Fibroblast of peridontal ligament (primary cell): ENCODE data around the gene MPDU1.
A peak's percentile ranks its signal among the peaks of the same experiment; 100 is the strongest.
"Not testable (repeated sequence)": the region's sequence is repeated elsewhere in the genome, so short reads cannot be mapped to it uniquely, and the experiment has no call there.

Source experiments
- DNase-seq: peaks from one replicate; pipeline ENCODE4 v3.0.0-alpha.2; 2010; ENCODE audit errors: extremely low read depth

The MPDU1 gene

GRCh38 chr17:7580604-7581575, 2.8 kb upstream of the MPDU1 start:
- DNase-seq = no peak

DNA sequence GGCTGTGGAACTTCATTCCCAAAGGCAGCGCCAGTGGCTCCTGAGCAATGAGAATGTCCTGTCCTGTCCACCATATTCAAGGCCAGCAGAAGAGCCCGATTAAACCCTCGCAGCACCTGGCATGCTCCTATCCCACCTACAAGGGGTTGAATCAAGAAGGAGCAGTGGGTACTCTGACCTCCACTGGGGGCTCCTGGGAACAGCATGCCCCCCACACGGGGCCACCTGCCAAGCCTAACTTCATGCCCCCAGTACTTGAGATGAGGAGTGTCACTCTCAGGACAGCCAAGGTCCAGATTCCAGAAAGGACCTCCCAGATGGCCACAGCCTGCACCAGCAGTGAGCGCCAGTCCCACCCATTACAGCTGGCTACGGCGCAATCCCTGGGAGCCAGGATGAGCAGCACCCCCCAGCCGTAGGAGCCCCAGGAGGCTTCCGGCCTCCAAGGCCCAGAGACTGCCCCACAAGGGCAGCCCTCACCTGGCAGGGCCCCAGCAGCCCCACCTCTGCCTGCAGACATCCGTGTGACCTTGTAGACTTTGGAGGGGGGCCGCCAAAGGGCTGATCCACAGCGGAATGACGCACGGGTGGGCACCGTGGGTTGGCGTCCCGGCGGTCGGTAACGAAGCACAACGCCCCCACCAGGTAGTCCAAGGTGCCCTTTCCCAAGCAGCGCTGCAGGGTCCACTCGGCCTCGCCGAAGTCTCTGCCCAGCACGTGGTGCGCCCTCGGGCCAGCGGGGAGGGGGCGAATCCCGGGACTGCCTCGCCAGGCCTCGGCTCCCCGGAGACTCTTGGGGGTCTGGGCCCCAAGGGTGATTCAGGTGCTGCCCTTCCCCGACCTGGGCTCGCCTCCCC, 1.0 kb upstream of the MPDU1 start:
- no peak for DNase-seq

DNA sequence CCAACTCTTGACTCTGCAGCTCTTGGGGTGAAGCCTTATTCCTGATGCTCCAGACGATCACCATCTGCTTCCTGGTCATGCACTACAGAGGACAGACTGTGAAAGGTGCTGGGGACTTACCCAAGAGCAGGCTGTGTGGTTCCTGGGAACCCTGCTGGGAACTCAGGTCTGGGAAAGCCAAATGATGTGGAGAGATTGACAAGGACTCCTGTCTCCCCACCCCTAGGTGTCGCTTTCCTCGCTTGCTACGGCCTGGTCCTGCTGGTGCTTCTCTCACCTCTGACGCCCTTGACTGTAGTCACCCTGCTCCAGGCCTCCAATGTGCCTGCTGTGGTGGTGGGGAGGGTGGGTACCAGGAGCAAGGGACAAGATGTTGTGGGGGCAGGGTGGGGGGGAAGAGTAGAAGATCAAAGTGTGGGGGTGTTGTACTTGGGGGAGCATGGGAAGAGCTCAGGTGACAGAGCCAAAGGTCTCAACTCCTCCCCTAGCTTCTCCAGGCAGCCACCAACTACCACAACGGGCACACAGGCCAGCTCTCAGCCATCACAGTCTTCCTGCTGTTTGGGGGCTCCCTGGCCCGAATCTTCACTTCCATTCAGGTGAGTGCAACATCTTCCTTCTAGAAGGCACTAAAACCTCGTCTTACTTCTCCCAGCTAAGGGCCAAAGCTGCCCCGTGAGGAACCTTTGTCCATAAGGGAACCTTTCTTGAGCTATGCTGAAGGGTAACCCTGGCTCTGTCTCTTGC, 3.2 kb downstream of the MPDU1 start:
- DNase-seq = no peak

GRCh38 chr17:7587420-7588151, 3.9 kb downstream of the MPDU1 start:
- peak; percentile 97 for DNase-seq

GRCh38 chr17:7588553-7589203, 5.0 kb downstream of the MPDU1 start:
- no peak for DNase-seq

DNA sequence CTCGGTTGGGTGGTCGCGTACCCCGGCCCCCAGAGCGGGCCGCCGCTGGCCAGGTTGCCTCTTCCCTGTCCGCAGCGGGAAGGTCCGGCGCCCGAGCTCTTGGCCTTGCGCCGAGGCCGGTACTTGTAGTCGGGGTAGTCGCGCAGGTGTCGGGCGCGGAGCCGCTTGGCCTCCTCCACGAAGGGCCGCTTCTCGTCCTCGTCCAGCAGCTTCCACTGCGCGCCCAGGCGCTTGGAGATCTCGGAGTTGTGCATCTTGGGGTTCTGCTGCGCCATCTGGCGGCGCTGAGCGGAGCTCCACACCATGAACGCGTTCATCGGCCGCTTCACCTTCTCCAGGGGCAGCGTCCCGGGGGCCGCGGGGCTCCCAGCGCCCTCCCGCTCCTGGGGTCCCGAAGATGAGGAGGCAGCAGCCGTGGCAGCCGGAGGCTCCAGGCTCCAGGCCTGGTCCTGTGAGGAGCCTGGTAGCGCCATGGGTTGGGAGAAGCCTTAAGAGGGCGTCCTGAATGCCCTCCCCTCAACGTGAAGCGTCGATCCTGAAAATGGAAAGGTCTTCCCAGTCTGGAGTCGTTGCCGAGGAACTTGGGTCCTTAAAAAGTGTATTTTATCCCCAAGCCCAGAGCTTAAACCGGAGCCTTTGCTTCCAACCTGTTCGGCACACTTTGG, 5.7 kb downstream of the MPDU1 start:
- DNase-seq = peak; percentile 88

GRCh38 chr17:7589891-7590691, 6.4 kb downstream of the MPDU1 start, which contains the start of gene SOX15:
TSS of gene SOX15 (minus strand) at chr17:7590094. CDS start at chr17:7589676, 418 bp downstream.
- DNase-seq = no peak

GRCh38 chr17:7590743-7591142, 7.1 kb downstream of the MPDU1 start:
- peak; percentile 40 for DNase-seq

GRCh38 chr17:7591596-7591995, 7.9 kb downstream of the MPDU1 start:
- DNase-seq = no peak

- no peak for DNase-seq
These were observed 8.9 kb downstream of the MPDU1 start for GRCh38 chr17:7592422-7593021.

DNA sequence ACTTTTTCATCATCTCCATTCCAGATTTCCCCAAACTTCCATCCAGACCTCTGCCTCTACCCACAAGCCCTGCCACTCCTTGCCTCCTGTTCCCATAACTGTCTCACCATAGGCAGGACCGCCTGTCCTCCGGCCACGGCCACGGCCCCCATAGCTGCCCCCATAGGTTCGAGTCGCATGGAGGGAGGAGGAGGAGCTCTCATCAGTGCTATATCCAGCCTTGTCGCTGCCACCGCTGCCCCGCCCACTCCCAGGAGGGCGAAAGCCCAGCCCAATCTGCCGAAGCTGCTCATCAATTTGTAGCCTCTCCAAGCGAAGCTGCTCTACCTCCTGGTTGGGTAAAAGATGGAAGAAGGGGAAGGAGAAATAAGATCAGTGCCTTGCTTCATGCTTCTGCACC, 9.6 kb downstream of the MPDU1 start:
- no peak for DNase-seq

GRCh38 chr17:7597561-7597960, 13.9 kb downstream of the MPDU1 start:
- DNase-seq = not testable (repeated sequence)

GRCh38 chr17:7606280-7606679, 22.6 kb downstream of the MPDU1 start:
- no peak for DNase-seq

DNA sequence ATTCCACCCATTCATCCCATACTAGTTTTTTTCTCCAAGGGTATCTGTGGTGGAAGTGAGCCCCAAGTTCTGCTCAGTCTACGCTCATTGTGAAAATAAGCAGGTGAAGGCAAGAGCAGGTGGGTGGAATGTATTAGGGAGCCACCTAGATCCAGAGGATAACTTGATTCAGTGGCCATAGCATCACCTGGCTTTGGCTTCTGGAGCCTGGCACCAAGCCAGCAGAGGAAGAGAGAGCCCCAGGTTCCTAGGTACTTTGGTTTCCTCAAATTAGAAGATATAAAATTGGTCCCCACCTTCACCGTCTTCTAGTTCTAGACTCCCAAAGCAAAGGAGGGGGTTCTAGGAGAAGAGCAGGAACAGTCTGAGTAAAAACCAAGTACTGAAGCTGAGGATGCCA, 27.0 kb downstream of the MPDU1 start:
- DNase-seq = no peak

DNA sequence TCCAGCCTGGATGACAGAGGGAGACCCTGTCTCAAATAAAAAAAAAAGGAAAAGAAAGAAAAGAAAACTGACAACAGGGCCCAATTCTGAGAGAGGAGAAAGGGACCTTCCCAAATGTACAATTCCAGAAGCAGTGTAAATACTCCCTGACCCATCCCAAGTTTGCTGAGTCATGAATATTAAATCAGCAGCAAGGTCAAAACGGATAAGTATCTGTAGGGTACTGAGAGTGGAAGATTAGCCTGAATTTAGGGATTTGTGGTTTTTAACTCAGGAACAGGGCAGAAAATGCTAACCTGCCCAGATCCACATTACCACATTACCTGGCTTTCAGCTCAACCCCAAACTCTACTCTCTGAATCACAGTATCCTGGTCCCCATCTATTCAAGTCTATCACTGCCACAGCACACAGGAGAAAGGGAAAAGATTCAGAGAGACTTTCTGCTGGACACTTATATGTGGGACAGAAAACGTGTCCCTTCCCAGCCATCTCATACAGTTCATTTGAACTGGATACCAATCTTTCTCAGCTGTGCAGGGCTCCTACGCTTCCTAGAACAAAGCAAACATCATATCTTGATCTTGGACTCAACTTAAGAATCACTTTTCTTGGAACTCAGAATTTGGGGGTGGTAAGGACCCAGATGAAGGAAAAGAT, 28.1 kb downstream of the MPDU1 start:
- no peak for DNase-seq

DNA sequence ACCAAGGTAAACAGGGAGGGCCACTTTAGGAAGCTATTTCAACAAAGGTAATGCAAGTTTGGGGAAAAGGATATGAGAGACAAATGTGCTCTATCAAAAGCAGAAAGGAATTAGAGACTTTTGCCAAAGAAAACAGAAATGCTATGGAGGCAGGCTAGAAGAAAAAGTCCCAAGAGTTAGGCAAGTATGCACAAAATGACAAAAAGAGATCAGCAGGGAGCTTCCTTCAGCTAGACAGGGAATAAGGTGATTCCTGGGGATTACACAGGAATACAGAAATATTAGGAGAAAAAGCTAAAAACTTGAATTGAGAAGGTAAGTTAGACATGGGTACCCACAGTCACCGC, 28.6 kb downstream of the MPDU1 start:
- DNase-seq = no peak

GRCh38 chr17:7613769-7614424, 30.2 kb downstream of the MPDU1 start:
- peak; percentile 35 for DNase-seq
